ENCODE measurements around the gene NPIPB8.
"Not testable (repeated sequence)": the region's sequence is repeated elsewhere in the genome, so short reads cannot be mapped to it uniquely, and the experiment has no call there.

NPIPB8 gene

GRCh38 chr16:28637765-28638164, at the start of gene NPIPB8:
Gene NPIPB8, plus strand, starts transcription at chr16:28638065. Its CDS starts 296 bp downstream, at chr16:28638361.
- DNase-seq (ENCODE audit: low read depth, low spot score), result not testable (repeated sequence)

GRCh38 chr16:28589069-28589468, 48.8 kb upstream of the NPIPB8 start:
- no peak for DNase-seq (ENCODE audit: low read depth, low spot score)

GRCh38 chr16:28589930-28590329, 47.9 kb upstream of the NPIPB8 start:
- no peak for DNase-seq (ENCODE audit: low read depth, low spot score)

- no peak for DNase-seq (ENCODE audit: low read depth, low spot score)
These were observed 47.2 kb upstream of the NPIPB8 start for GRCh38 chr16:28590384-28591340.

- no peak for DNase-seq (ENCODE audit: low read depth, low spot score)
These were observed 46.5 kb upstream of the NPIPB8 start for GRCh38 chr16:28591355-28591754.

GRCh38 chr16:28592511-28592910, 45.4 kb upstream of the NPIPB8 start:
- DNase-seq (ENCODE audit: low read depth, low spot score), result no peak

- no peak for DNase-seq (ENCODE audit: low read depth, low spot score)
These were observed 44.8 kb upstream of the NPIPB8 start for GRCh38 chr16:28592979-28593553.

GRCh38 chr16:28595451-28595850, 42.4 kb upstream of the NPIPB8 start:
- DNase-seq (ENCODE audit: low read depth, low spot score), result not testable (repeated sequence)

GRCh38 chr16:28596115-28596630, 41.7 kb upstream of the NPIPB8 start:
- DNase-seq (ENCODE audit: low read depth, low spot score), result no peak

- DNase-seq (ENCODE audit: low read depth, low spot score), result no peak
These were observed 40.8 kb upstream of the NPIPB8 start, which contains the start of gene SULT1A2 for GRCh38 chr16:28596840-28597691. Gene SULT1A2, minus strand, starts transcription at chr16:28597050. Its CDS starts 1,120 bp downstream, at chr16:28595930.

- no peak for DNase-seq (ENCODE audit: low read depth, low spot score)
These were observed 40.1 kb upstream of the NPIPB8 start for GRCh38 chr16:28597692-28598261.

- DNase-seq (ENCODE audit: low read depth, low spot score), result not testable (repeated sequence)
These were observed 38.2 kb upstream of the NPIPB8 start for GRCh38 chr16:28599377-28600285.

- not testable (repeated sequence) for DNase-seq (ENCODE audit: low read depth, low spot score)
These were observed 36.9 kb upstream of the NPIPB8 start for GRCh38 chr16:28600965-28601364.

GRCh38 chr16:28601589-28601988, 36.3 kb upstream of the NPIPB8 start:
- DNase-seq (ENCODE audit: low read depth, low spot score), result not testable (repeated sequence)

GRCh38 chr16:28602062-28602461, 35.8 kb upstream of the NPIPB8 start:
- not testable (repeated sequence) for DNase-seq (ENCODE audit: low read depth, low spot score)

GRCh38 chr16:28602529-28602928, 35.3 kb upstream of the NPIPB8 start:
- DNase-seq (ENCODE audit: low read depth, low spot score), result no peak

GRCh38 chr16:28603381-28604185, 34.3 kb upstream of the NPIPB8 start:
- no peak for DNase-seq (ENCODE audit: low read depth, low spot score)

- no peak for DNase-seq (ENCODE audit: low read depth, low spot score)
These were observed 33.7 kb upstream of the NPIPB8 start for GRCh38 chr16:28604186-28604565.

Data from smooth muscle cell of the brain vasculature (primary cell).